ENCODE results near the gene SIN3A. TPM values are rescaled to one million over a fixed set of nuclear protein-coding genes. Genes with fewer than 3 reads are reported as not detected.

Gene SIN3A
- total and polyA plus RNA-seq, 8 donors = 8.4 to 61.9 (median 27.5) TPM

DNA sequence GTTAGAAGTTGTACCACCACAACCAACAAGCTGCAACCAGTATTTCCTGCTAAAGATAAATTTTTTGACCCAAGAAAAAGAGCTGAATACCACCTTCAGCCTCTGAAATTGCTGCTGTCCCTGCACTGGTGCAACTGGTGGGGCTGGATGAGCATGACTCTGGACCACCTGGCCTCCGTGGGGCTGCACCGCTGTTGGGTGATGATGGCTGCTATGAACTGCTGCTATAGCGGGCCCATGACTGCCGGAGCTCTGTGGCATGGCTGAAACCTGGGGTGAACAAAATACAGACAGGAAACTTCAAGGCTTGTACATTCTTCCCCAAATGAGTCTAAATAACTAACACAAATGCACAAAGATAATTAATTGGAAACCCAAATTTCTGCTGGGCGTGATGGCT lies 28.9 kb downstream of the SIN3A start:
- intact Hi-C loops (cut with DNase I; ENCODE audit: low total_unique reads) = no loop called here
- H3K27me3 ChIP-seq = no peaks in the 10 kb centered on the region
- DNase-seq = no peak
- H3K4me1 ChIP-seq = peaks cover 0 to 31% (median 15%) of the 10 kb centered on the region in 4 donors
- H3K9me3 ChIP-seq = no peaks in the 10 kb centered on the region
- H3K4me3 ChIP-seq = no peak overlapping the region
- WGBS, 5 donors = 93 to 99% (median 97%) methylated on average over 5 of the region's 5 CpGs
- no peak overlapping the region for H3K27ac ChIP-seq
- peaks cover 18 to 88% (median 76%) of the 10 kb centered on the region in 4 donors for H3K36me3 ChIP-seq
- no peak for TF ChIP-seq EP300 (IDR thresholded peaks at IDR 0.05)
- TF ChIP-seq, protein P1, sequence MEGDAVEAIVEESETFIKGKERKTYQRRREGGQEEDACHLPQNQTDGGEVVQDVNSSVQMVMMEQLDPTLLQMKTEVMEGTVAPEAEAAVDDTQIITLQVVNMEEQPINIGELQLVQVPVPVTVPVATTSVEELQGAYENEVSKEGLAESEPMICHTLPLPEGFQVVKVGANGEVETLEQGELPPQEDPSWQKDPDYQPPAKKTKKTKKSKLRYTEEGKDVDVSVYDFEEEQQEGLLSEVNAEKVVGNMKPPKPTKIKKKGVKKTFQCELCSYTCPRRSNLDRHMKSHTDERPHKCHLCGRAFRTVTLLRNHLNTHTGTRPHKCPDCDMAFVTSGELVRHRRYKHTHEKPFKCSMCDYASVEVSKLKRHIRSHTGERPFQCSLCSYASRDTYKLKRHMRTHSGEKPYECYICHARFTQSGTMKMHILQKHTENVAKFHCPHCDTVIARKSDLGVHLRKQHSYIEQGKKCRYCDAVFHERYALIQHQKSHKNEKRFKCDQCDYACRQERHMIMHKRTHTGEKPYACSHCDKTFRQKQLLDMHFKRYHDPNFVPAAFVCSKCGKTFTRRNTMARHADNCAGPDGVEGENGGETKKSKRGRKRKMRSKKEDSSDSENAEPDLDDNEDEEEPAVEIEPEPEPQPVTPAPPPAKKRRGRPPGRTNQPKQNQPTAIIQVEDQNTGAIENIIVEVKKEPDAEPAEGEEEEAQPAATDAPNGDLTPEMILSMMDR (IDR thresholded peaks at IDR 0.05) = no peak

DNA sequence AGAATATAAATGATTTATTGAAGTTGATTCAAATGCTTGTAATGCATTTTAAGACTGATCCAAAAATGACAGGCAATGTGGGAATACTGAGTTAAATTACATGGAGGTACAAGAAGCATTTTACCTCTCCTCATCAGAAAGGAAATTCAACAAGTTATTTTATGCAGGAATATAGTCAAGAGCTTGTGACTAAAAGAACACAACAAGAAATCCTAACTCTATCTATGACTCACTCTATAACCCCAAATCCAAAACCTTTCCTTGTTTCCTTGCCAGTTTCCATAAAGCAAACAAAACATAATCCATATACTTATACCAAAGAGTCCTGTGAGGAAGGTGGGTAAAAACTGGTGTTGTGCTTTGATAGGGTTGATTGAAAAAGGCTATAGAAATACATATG lies 30.8 kb downstream of the SIN3A start:
- Histone ChIP-seq H3K27ac (peak overlapping the region in 3 of 5 donors; percentile 4 to 81 (median 72)), H3K36me3 (peaks cover 12 to 71% (median 59%) of the 10 kb centered on the region in 4 donors), H3K4me1 (peaks cover 5 to 40% (median 16%) of the 10 kb centered on the region in 4 donors), H3K4me3 (no peak overlapping the region), H3K27me3 (no peaks in the 10 kb centered on the region), H3K9me3 (no peaks in the 10 kb centered on the region)
- DNase-seq = no peak
- intact Hi-C loops (cut with DNase I; ENCODE audit: low total_unique reads) = no loop called here
- no peak for TF ChIP-seq POLR2A (IDR thresholded peaks at IDR 0.05)
- TF ChIP-seq POLR2AphosphoS5 (IDR thresholded peaks at IDR 0.05) = peak in 1 of 3 donors; percentile 21

DNA sequence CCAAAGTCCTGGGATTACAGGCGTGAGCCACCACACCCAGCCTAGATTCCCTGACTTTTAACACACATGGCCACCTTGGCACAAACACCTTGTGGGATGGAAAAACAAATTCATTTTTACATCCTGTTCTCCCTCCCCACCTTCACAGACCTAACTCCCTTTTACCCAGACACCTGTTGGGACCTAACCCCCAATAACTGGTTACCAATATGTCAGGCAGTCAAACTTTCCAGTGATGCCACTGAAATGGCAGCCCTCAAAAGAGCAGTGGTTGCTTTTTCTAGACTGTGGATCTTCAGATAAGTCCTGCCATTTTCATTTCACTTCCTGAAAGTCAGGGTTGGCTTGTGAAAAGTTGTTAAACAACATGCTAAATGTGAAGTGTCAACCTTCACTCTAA lies 34.9 kb downstream of the SIN3A start:
- H3K27ac ChIP-seq = peak overlapping the region in 3 of 5 donors; percentile 18 to 74 (median 71)
- peaks cover 20 to 69% (median 60%) of the 10 kb centered on the region in 4 donors for H3K36me3 ChIP-seq
- DNase-seq = no peak
- H3K4me3 ChIP-seq = no peak overlapping the region
- peaks cover 5 to 46% (median 16%) of the 10 kb centered on the region in 4 donors for H3K4me1 ChIP-seq
- no peaks in the 10 kb centered on the region for H3K27me3 ChIP-seq
- no peaks in the 10 kb centered on the region for H3K9me3 ChIP-seq
- intact Hi-C loops (cut with DNase I; ENCODE audit: low total_unique reads) = no loop called here
- whole genome bisulfite sequencing, 5 donors = 71 to 93% (median 79%) methylated on average over 1 of the region's 1 CpG
- no peak for TF ChIP-seq POLR2AphosphoS5 (IDR thresholded peaks at IDR 0.05)
- TF ChIP-seq EP300 (IDR thresholded peaks at IDR 0.05) = no peak
- TF ChIP-seq, protein P1 (IDR thresholded peaks at IDR 0.05) = no peak
- TF ChIP-seq POLR2A (IDR thresholded peaks at IDR 0.05) = no peak

DNA sequence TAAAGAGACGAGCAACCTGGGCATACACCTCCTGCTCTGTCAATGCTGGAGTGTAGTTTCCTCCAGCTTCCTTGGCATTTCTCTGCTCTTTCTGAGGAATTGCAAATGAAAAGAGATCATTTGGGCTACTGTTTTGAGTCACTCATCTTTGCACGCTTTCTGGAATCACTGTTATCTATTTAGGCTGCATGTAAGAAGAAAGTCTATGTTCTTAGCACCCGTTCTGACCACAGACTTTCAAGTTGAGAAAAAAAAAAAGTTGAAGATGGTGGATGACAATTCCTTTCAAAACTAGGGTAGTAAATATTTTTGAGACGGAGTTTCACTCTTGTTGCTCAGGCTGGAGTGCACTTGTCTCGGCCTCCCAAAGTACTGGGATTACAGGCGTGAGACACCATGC lies 41.3 kb downstream of the SIN3A start:
- H3K27ac ChIP-seq = no peak overlapping the region
- intact Hi-C loops (cut with DNase I; ENCODE audit: low total_unique reads) = no loop called here
- no peak for DNase-seq
- H3K36me3 ChIP-seq = peaks cover 54 to 99% (median 94%) of the 10 kb centered on the region in 4 donors
- H3K9me3 ChIP-seq = no peaks in the 10 kb centered on the region
- 80 to 91% (median 88%) methylated on average over 6 of the region's 6 CpGs for WGBS, 5 donors
- peaks cover 0 to 1% (median 0%) of the 10 kb centered on the region in 4 donors for H3K4me1 ChIP-seq
- no peak overlapping the region for H3K4me3 ChIP-seq
- no peaks in the 10 kb centered on the region for H3K27me3 ChIP-seq
- TF ChIP-seq, protein P1 (IDR thresholded peaks at IDR 0.05) = no peak
- TF ChIP-seq POLR2AphosphoS5 (IDR thresholded peaks at IDR 0.05) (no peak), EP300 (IDR thresholded peaks at IDR 0.05) (no peak), POLR2A (IDR thresholded peaks at IDR 0.05) (no peak)

DNA sequence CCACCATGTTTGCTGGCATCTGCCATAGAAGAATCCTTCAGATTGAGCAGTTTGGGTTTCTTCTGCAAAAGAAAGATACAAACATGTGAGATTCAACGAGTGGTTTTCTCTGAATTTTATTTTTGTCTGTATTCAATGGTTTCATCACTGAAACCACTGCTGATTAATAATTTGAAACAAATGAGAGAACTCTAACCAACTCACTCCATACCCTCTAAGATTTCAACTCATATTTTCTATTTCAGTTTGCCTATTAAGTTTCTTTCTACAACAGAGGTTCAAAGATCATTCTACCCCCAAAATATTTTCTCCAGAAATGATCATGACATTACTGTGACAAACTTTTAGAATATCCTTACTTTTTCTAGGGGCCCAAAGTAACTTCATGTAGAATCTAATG lies 44.4 kb downstream of the SIN3A start:
- DNase-seq = no peak
- Histone ChIP-seq H3K36me3 (peaks cover 61 to 100% (median 99%) of the 10 kb centered on the region in 4 donors), H3K27me3 (no peaks in the 10 kb centered on the region), H3K27ac (no peak overlapping the region), H3K9me3 (no peaks in the 10 kb centered on the region), H3K4me3 (no peak overlapping the region), H3K4me1 (no peaks in the 10 kb centered on the region)
- intact Hi-C loops (cut with DNase I; ENCODE audit: low total_unique reads) = no loop called here
- TF ChIP-seq EP300 (IDR thresholded peaks at IDR 0.05) (no peak), POLR2AphosphoS5 (IDR thresholded peaks at IDR 0.05) (no peak), POLR2A (IDR thresholded peaks at IDR 0.05) (no peak)
- TF ChIP-seq, protein P1 (IDR thresholded peaks at IDR 0.05) = no peak
- 77 to 96% (median 88%) methylated on average over 1 of the region's 1 CpG for WGBS, 5 donors

Data from stomach (tissue), 9 donors.